H1 (cell line): ENCODE measurements around the gene ROR1. TPM values are rescaled to one million over a fixed set of nuclear protein-coding genes. Genes with fewer than 3 reads are reported as not detected.

Source experiments
- CHD7 ChIP-seq: fragments of 300-600 bp; sonication (generic); IDR thresholded peaks from 2 replicates; pipeline ENCODE4 v1.7.1; 2012; ENCODE audit warnings: low read length, moderate library complexity, mild to moderate bottlenecking, inconsistent platforms; ENCODE audit not compliant: insufficient replicate concordance
- CTBP2 ChIP-seq: IDR thresholded peaks from 2 replicates; pipeline ENCODE4 v1.7.0; 2011; ENCODE audit warnings: borderline replicate concordance, mild to moderate bottlenecking, moderate library complexity, mixed read lengths, low read length; ENCODE audit not compliant: insufficient read depth, insufficient read length
- E2F6 ChIP-seq: IDR thresholded peaks from 2 replicates; pipeline ENCODE4 v1.6.1; 2012; ENCODE audit warnings: inconsistent platforms
- KDM1A ChIP-seq: fragments of 200-600, 300-600 bp; sonication (generic); IDR thresholded peaks from 2 replicates; pipeline ENCODE4 v1.7.1; 2016; ENCODE audit warnings: mild to moderate bottlenecking, low read length, borderline replicate concordance
- NRF1 ChIP-seq: IDR thresholded peaks from 2 replicates; pipeline ENCODE4 v1.6.1; 2011; ENCODE audit warnings: mild to moderate bottlenecking, low read depth, low read length, improper control_type of control experiment
- PHF8 ChIP-seq: fragments of 200-600 bp; sonication (generic); conservative IDR thresholded peaks from 2 replicates; pipeline ENCODE4 v1.7.1; 2012; ENCODE audit warnings: low read depth, mild to moderate bottlenecking, inconsistent platforms, low read length, moderate library complexity
- POLR2A ChIP-seq, 2 experiments: IDR thresholded peaks; 1 replicate in 1 of 2; 2 replicates in 1 of 2; pipeline ENCODE4 v1.6.1; 2011; ENCODE audit warnings: low read depth in 2 of 2, low read length in 2 of 2, mild to moderate bottlenecking in 2 of 2; ENCODE audit errors: control extremely low read depth in 1 of 2
- SAP30 ChIP-seq: fragments of 300-600 bp; sonication (generic); IDR thresholded peaks from 2 replicates; pipeline ENCODE4 v1.7.1; 2012; ENCODE audit warnings: low read length, moderate library complexity, mild to moderate bottlenecking, inconsistent platforms; ENCODE audit not compliant: insufficient read depth, insufficient replicate concordance
- TCF12 ChIP-seq: IDR thresholded peaks from 2 replicates; pipeline ENCODE4 v1.6.1; 2011; ENCODE audit warnings: low read depth, mild to moderate bottlenecking, low read length
- YY1 ChIP-seq: IDR thresholded peaks from 2 replicates; pipeline ENCODE4 v1.6.1; 2011; ENCODE audit warnings: low read depth, mild to moderate bottlenecking, low read length
- ZNF274 ChIP-seq: IDR thresholded peaks from 2 replicates; pipeline ENCODE4 v1.7.0; 2012; ENCODE audit warnings: low read length, borderline replicate concordance; ENCODE audit errors: extremely low read depth
- polyA plus RNA-seq, 7 experiments: library from polyadenylated mRNA; depleted of rRNA in 3 of 7; stranded (reverse) in 5 of 7; unstranded in 2 of 7; fragments of >200 nt in 5 of 7; fragments of 200-250 nt in 2 of 7; gene quantifications; 1 replicate in 5 of 7; 2 replicates in 1 of 7; 4 replicates in 1 of 7; pipeline versions ENCODE4 v1.2.1 to v1.2.3, GENCODE V29; 2011 to 2013; ENCODE audit warnings: missing spikeins in 2 of 7, mixed read lengths in 2 of 7
- total RNA-seq: library from RNA; stranded (reverse); fragmentation: NEBNext Ultra II Directional; extraction: Animal tissue kit (Norgen Biotek cat#: 25700); gene quantifications from 2 replicates; pipeline ENCODE4 v1.2.1, GENCODE V29; 2021

ROR1 gene
- total and polyA plus RNA-seq, 2 of the 8 experiments (the other 6 are each of a cell fraction or from before 2014, with no cell fraction given) = 33.6 to 73.6 TPM

- TF ChIP-seq CHD7 = no peak
- TF ChIP-seq POLR2A (IDR thresholded peaks at IDR 0.05; ENCODE audit: control extremely low read depth in 1 of 2, low read depth in 2 of 2, low read length in 2 of 2) = no peak
- no peak for TF ChIP-seq ZNF274
- TF ChIP-seq SAP30 = no peak
- no peak for TF ChIP-seq PHF8
- TF ChIP-seq TCF12 = no peak
- TF ChIP-seq CTBP2 = no peak
- TF ChIP-seq KDM1A = no peak
- TF ChIP-seq YY1 = no peak
- no peak for TF ChIP-seq E2F6
- TF ChIP-seq NRF1 = no peak
Observed at GRCh38 chr1:63792152-63792551, 18.3 kb downstream of the ROR1 start (continued).
